ENCODE measurements around the gene MATN1. TPM values are rescaled to one million over a fixed set of nuclear protein-coding genes. Genes with fewer than 3 reads are reported as not detected.

Gene MATN1
- total RNA-seq, 1 donor from 2014 or later = not detected

DNA sequence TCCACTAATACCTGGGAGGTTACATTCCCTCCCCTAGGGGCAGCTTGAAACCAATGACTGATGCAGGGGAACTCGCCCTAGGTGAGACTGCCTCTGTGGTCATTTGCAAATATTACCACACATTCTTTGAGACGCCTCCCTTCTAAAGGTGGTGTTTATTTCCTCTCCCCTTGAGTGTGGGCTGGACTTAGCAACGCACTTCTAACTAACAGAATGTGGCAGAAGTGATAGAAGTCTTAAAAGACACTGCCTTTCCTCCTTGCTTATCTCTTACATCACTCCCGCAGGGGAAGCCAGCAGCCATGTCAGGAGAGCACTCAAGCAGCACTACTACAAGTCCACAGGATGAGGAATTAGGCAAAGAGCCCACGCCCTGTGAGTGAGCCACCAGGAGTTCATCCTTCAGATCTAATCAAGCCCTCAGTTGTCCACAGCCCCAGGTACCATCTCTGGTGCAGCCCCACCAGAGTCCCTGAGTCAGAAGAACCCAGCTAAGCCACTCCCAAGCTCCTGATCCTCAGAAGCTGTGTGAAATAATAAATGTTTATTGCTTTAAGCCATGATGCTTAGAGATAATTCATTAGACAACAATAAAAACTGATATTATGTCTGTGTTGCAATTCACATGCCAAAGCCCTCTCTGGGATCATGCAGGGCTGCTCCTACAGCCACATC lies 14.8 kb upstream of the MATN1 start:
- no peak for DNase-seq (ENCODE audit: low read depth)
- TF ChIP-seq CTCF (conservative IDR thresholded peaks at IDR 0.05; ENCODE audit: low read depth, low read length) = no peak
- H3K4me3 ChIP-seq (ENCODE audit: low read depth, low read length) = no peak overlapping the region

DNA sequence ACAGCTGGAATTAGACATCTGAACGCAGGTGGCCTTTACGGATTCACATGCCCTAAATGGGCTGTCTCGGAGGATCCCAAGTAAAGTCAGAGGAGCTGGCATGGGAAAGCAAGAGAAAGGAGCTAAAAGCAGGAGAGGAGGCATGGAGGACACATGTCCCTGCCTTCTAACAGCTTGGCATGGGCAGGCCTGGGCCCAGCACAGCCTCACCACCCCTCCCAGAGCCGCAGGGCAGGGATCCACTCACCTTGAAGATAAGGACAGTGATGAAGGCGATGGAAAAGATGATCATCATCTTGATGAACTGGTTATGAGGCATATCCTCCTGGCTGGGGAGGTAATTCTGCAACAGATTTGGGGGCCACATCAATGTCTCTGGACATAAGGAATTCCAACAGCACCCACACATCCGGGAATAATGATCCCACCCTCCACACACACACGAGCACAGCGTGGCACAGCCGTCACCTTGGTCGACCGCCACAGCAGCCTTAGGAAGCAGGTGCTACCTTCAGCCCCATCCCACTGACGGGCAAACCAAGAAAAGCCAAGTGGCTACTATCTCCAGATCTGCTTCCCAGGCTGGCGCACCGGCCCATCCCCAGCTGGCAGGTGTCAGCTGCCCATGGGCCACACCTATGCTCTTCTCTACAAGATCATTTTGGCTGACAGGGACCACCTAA lies 14.1 kb upstream of the MATN1 start:
- no peak overlapping the region for H3K4me3 ChIP-seq (ENCODE audit: low read depth, low read length)
- DNase-seq (ENCODE audit: low read depth) = no peak
- TF ChIP-seq CTCF (conservative IDR thresholded peaks at IDR 0.05; ENCODE audit: low read depth, low read length) = no peak

DNA sequence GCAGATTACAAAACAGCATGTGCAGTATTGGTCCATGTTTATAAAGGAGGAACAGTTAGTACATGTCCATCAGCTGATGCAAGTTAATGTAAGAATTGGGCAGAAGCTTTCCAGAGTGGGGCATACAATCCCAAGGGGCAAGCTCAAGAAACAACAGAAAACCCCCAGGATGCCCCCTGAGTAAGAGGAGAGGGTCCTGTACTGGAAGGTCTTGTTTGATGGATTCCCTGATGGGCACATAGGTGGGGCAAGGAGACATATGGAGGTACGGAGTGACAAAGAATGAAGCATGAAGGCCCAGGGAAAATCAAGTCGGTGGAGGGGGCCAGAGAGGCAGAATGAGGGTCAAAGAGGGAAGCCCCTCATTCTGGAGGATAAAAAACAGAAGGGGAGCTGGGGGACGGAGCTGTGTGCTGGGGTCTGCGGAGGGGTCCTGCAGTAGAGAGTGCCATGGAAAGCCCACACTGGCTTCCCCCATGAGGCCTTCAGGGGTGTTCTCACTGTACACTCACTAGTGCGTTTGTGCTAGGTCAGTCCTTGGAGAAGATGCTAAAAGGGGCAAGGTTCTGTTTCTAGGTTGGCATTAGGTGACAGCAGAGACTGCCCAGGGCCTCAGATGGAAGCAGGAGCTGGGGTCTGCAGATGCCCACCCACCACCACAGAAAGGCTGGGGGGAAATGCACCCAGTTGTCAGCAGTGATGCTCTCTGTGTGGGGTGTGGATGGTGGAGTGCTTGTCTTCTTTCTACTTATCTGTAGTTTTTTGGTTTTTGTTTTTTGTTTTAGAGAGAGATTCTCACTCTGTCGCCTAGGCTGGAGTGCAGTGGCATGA lies 12.5 kb upstream of the MATN1 start:
- no peak overlapping the region for H3K4me3 ChIP-seq (ENCODE audit: low read depth, low read length)
- no peak for TF ChIP-seq CTCF (conservative IDR thresholded peaks at IDR 0.05; ENCODE audit: low read depth, low read length)
- DNase-seq (ENCODE audit: low read depth) = no peak

DNA sequence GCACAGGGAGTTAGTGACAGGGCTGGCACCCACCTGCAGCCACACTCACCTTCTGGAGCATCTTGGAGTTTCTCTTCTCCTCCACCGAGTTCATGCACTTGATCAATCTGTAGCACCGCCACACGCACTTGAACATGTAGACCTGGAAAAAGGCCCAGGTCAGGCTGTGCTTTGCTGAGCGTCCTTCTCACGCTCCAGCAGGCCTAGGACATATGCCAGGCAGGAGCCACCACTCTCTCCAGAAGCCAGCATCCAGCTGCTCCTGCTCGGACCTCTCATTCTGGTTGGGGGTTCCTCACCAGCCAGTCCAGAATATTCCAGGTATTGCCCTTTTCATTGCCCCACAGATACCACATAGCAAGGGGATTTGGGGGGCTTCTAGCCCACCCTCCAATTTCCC lies 11.7 kb upstream of the MATN1 start:
- H3K4me3 ChIP-seq (ENCODE audit: low read depth, low read length) = no peak overlapping the region
- no peak for DNase-seq (ENCODE audit: low read depth)
- TF ChIP-seq CTCF (conservative IDR thresholded peaks at IDR 0.05; ENCODE audit: low read depth, low read length) = no peak

- TF ChIP-seq CTCF (conservative IDR thresholded peaks at IDR 0.05; ENCODE audit: low read depth, low read length) = no peak
- H3K4me3 ChIP-seq (ENCODE audit: low read depth, low read length) = no peak overlapping the region
- no peak for DNase-seq (ENCODE audit: low read depth)
Observed at GRCh38 chr1:30734580-30734979, 11.2 kb upstream of the MATN1 start.

DNA sequence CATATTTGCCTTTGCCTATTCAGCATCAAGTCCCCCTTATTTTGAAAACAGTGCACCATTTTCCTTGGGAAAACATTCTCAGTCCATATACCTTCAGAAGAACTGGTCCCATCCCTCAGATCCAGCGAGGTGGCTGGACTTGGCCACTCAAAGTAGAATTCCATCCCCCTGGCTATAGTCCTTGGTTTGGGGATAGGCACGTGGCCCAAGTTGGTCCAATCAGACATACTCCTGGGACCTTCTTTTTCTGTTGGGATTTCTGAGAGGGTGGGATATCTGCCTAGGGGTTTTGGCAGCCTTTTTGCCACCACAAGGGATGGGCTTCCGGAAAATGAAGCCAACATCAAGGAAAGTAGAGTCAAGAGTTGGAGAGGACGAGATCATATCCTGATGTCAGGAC lies 10.7 kb upstream of the MATN1 start:
- H3K4me3 ChIP-seq (ENCODE audit: low read depth, low read length) = no peak overlapping the region
- no peak for TF ChIP-seq CTCF (conservative IDR thresholded peaks at IDR 0.05; ENCODE audit: low read depth, low read length)
- no peak for DNase-seq (ENCODE audit: low read depth)

Measured in epithelial cell of proximal tubule (primary cell).